Calu3 (cell line): Measurements from ENCODE around the gene VWA7. TPM values are rescaled to one million over a fixed set of nuclear protein-coding genes. Genes with fewer than 3 reads are reported as not detected.
A peak's percentile ranks its signal among the peaks of the same experiment; 100 is the strongest.

ENCODE experiments used
- BruUV-seq: library from RNA; stranded (reverse); fragments of 400-500 nt; replicated peaks from 2 replicates; lab custom pipeline; 2021; lab: Mats Ljungman, UMichigan
- CTCF ChIA-PET: fragments of 300-600 bp; sonication (Branson Sonifier 250); formaldehyde crosslinking; loops from one replicate; lab custom pipeline; 2022; ENCODE audit warnings: antibody characterized with exemption; lab: Charles Lee
- DNase-seq: peaks from one replicate; pipeline ENCODE4 v3.0.0; 2022
- H3K27ac Mint-ChIP-seq: one replicate; pipeline ENCODE4 v1.8.0; 2022; ENCODE audit warnings: mixed read lengths; ENCODE audit not compliant: unreplicated experiment
- H3K27me3 Mint-ChIP-seq: one replicate; pipeline ENCODE4 v1.8.0; 2022; ENCODE audit warnings: mixed read lengths; ENCODE audit not compliant: unreplicated experiment
- H3K36me3 Mint-ChIP-seq: one replicate; pipeline ENCODE4 v1.8.0; 2022; ENCODE audit warnings: mild to moderate bottlenecking, moderate library complexity, mixed read lengths; ENCODE audit not compliant: insufficient read depth, unreplicated experiment
- H3K4me1 Mint-ChIP-seq: one replicate; pipeline ENCODE4 v1.8.0; 2022; ENCODE audit warnings: mild to moderate bottlenecking, low read depth, mixed read lengths; ENCODE audit not compliant: unreplicated experiment
- H3K4me3 Mint-ChIP-seq: one replicate; pipeline ENCODE4 v1.8.0; 2022; ENCODE audit warnings: mild to moderate bottlenecking, low read depth, moderate library complexity, mixed read lengths; ENCODE audit not compliant: unreplicated experiment
- H3K9me3 Mint-ChIP-seq: one replicate; pipeline ENCODE4 v1.8.0; 2022; ENCODE audit warnings: low read depth, mixed read lengths; ENCODE audit not compliant: unreplicated experiment
- CTCF ChIP-seq: fragments of 200-600 bp; IDR thresholded peaks from one replicate; pipeline ENCODE4 v1.8.0; 2022; ENCODE audit warnings: antibody characterized with exemption; ENCODE audit not compliant: unreplicated experiment
- intact Hi-C: fragments of 100-400 bp; cut with micrococcal nuclease; formaldehyde crosslinking; loops from one replicate; pipeline ENCODE4 v1.10.0; 2022; ENCODE audit not compliant: unreplicated experiment
- total RNA-seq: library from RNA; stranded (reverse); gene quantifications from 2 replicates; pipeline ENCODE4 v1.2.3, GENCODE V29; 2022

Gene VWA7
- total RNA-seq, 1 experiment from 2014 or later: 22.1 TPM

- Mint-ChIP-seq H3K36me3 (peaks cover 95% of the 10 kb centered on the region), H3K4me1 (peaks cover 22% of the 10 kb centered on the region), H3K4me3 (no peak overlapping the region), H3K27ac (no peak overlapping the region), H3K27me3 (no peaks in the 10 kb centered on the region), H3K9me3 (no peaks in the 10 kb centered on the region)
- CTCF ChIA-PET: interaction anchor here (0.6 kb wide), 1 partner anchor 527 kb away, joined by 3 read pairs; no protein-coding TSS in a partner anchor
- no peak for TF ChIP-seq CTCF
- no TSS peak for BruUV-seq
- DNase-seq: no peak
- intact Hi-C loops: no loop called here
Measured at GRCh38 chr6:31797588-31797987, 20.5 kb upstream of the VWA7 start.

GRCh38 chr6:31796993-31797385 lies 19.9 kb upstream of the VWA7 start:
- Mint-ChIP-seq H3K36me3 (peaks cover 95% of the 10 kb centered on the region), H3K27ac (no peak overlapping the region), H3K4me3 (no peak overlapping the region), H3K4me1 (peaks cover 28% of the 10 kb centered on the region), H3K9me3 (no peaks in the 10 kb centered on the region), H3K27me3 (no peaks in the 10 kb centered on the region)
- TF ChIP-seq CTCF: no peak
- CTCF ChIA-PET: interaction anchor here (0.6 to 1.6 kb wide), 3 partner anchors 10 to 527 kb away, joined by 3 to 17 read pairs (median 3); partner anchors contain the start of gene LSM2
- BruUV-seq: no TSS peak
- no peak for DNase-seq
- intact Hi-C loops: no loop called here

GRCh38 chr6:31795616-31796298 lies 18.6 kb upstream of the VWA7 start, which contains the start of gene VARS1:
Gene VARS1, minus strand, starts transcription at chr6:31795752. Its CDS starts 535 bp downstream, at chr6:31795217.
- peak; percentile 96 for TF ChIP-seq CTCF
- peak; percentile 99 for DNase-seq
- Mint-ChIP-seq H3K4me1 (peaks cover 40% of the 10 kb centered on the region), H3K4me3 (peak within 1 kb of the TSS; percentile 84), H3K36me3 (peaks cover 94% of the 10 kb centered on the region), H3K27me3 (no peaks in the 10 kb centered on the region), H3K27ac (peak within 1 kb of the TSS; percentile 93), H3K9me3 (no peaks in the 10 kb centered on the region)
- CTCF ChIA-PET: interaction anchor here (0.7 to 2.7 kb wide), 13 partner anchors 10 to 150 kb away, joined by 3 to 19 read pairs (median 4); partner anchors contain the start of genes HSPA1A, HSPA1B, HSPA1L and LSM2
- BruUV-seq: no TSS peak
- intact Hi-C loops: loop anchor here (2.0 kb wide), 1 partner anchor 25 kb away; no protein-coding TSS in a partner anchor

- peak overlapping the region; percentile 84 for H3K4me3 Mint-ChIP-seq
- intact Hi-C loops: loop anchor here (2.0 to 5.0 kb wide), 2 partner anchors 26 to 37 kb away; no protein-coding TSS in a partner anchor
- no peaks in the 10 kb centered on the region for H3K27me3 Mint-ChIP-seq
- H3K36me3 Mint-ChIP-seq: peaks cover 94% of the 10 kb centered on the region
- no peak for TF ChIP-seq CTCF
- CTCF ChIA-PET: interaction anchor here (0.5 to 2.7 kb wide), 12 partner anchors 12 to 333 kb away, joined by 3 to 19 read pairs (median 6); partner anchors contain the start of genes ATF6B, HSPA1A, HSPA1B and HSPA1L
- no peak for DNase-seq
- no peaks in the 10 kb centered on the region for H3K9me3 Mint-ChIP-seq
- BruUV-seq: TSS peak; percentile 36
- peaks cover 45% of the 10 kb centered on the region for H3K4me1 Mint-ChIP-seq
- H3K27ac Mint-ChIP-seq: peak overlapping the region; percentile 93
Measured at GRCh38 chr6:31794866-31795615, 17.9 kb upstream of the VWA7 start.
